ENCODE data around the gene GNG2.

Gene GNG2

DNA sequence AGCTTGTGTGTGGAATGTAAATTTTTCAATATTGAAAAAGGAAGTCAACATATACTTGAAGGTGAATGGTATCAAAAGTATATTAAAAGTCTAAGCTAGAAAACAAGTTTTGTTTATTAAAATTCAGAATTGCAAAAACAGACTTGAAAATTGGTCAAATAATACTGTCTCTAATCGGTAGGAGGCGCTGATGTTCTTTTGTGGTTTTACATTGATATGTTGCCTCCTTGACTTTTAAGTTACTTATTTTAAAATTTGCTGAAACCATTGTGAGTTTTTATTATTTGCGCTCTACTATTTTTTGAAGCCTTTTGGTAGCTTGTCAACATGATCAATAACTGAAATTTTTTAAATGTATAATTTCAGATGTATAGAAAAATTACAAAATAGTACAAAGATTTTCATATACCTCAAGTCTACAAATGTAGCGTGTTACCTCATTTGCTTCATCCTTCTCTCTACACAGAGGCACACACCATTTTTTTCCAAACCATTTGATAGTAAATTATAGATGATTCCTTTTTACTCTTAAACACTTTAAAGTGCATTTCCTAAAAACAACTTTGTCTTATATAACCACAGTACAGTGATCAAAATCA, 135.8 kb downstream of the GNG2 start:
- no peak for DNase-seq (ENCODE audit: low read depth)

GRCh38 chr14:51998348-51998747, 137.9 kb downstream of the GNG2 start:
- no peak for DNase-seq (ENCODE audit: low read depth)

GRCh38 chr14:51999084-51999483, 138.7 kb downstream of the GNG2 start:
- no peak for DNase-seq (ENCODE audit: low read depth)

DNA sequence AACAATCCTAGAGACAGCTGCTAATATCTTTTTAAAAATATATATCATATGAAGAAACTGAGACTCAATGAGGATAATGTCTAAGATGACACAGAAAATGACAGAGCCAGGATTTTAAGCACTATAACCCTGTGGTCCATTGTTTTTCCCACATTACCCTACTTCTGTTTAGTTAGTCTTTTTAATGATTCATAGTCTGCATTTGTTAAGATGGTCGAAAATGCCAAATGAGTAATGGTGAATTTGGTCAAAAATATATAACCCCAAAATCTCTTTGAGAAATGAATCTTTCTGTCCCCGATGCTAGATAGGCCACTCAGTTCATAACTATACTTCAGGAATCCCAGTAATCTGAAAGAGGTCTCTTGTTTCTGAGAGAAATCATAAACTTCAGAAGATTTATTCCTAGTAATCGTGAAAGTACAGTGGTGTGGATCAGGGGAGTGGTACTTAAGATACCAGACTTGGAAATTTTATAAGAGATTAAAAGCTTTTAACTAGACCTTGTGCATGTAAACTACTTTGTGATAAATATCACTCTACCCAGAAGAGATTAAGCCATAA, 139.7 kb downstream of the GNG2 start:
- DNase-seq (ENCODE audit: low read depth): no peak

- DNase-seq (ENCODE audit: low read depth): no peak
Measured at GRCh38 chr14:52000696-52001095, 140.3 kb downstream of the GNG2 start.

- no peak for DNase-seq (ENCODE audit: low read depth)
Measured at GRCh38 chr14:52002542-52002941, 142.1 kb downstream of the GNG2 start.

DNA sequence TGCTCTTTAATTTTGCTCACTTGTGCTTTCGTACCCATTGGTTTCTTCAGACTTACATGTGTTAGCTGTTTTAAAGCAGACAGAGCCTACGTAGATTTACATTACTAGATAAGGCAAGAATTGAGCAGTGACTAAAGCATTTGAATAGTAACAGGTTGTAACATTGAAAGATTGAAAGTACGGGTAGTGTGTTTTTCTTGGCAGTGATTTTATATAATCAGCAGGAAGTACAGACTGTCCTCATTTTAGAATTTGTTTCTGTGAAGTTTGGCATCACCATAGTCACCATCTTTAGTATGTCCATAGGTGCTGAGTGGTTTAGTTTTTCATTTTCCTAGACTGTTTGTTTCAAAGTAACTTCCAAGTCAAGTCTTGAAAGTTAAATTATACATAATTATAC, 142.9 kb downstream of the GNG2 start:
- DNase-seq (ENCODE audit: low read depth): no peak

DNA sequence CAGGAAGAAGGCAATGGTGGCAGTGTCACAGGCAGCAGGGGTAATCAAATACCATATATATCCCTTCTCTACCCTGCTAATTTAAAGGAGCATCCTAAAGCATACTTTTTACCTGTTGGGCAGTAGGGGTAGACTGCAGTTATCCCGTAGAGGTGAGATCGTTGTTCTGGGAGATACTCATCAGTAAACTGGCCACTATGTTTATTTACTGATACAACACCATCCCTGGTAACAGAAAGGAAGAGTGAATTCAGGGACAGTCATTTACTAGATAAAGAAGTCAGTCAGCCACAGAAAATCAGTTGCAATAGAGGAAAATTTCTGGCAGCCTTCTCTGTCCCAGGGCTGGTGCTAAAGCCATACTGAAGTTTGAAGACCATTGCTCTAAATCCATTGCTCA, 145.2 kb downstream of the GNG2 start:
- no peak for DNase-seq (ENCODE audit: low read depth)

DNA sequence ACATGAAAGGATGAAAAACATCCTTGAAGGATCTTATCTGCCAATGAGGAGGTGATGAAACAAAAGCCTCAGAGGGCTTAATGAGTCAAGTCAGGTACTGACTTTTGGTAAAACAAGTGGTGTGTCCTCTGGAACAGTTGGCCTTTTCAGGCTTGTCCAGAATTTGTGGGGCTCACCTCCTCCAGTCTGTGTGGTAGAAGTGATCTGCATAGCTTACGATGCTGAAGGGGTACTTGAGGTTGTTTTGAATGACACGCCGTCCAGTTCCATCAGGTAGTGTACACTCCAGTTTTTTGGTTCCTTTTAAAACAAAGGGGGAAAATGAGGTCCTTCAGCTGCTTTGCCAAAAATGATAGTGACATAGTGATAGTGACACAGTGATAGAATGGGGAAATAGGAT, 145.9 kb downstream of the GNG2 start:
- no peak for DNase-seq (ENCODE audit: low read depth)

- DNase-seq (ENCODE audit: low read depth): no peak
Measured at GRCh38 chr14:52007211-52007610, 146.8 kb downstream of the GNG2 start.

DNA sequence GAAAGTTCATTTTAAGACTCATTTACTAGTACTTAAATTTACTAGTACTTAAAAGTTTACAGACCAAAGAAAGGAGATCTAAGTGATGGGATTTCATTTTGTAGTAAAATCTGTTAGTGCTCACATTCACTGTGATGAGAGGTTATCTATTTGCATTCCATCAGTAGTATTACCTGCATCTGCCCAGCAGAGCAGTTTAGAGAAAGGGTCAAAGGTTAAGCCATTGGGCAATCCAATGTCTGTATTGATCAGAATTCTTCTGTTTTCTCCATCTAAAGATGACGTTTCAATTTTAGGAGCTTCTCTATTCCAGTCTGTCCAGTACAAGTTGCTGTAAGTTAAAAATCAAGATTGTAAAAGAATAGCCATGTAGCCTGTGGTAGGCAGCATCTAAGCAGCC, 147.2 kb downstream of the GNG2 start:
- DNase-seq (ENCODE audit: low read depth): no peak

DNA sequence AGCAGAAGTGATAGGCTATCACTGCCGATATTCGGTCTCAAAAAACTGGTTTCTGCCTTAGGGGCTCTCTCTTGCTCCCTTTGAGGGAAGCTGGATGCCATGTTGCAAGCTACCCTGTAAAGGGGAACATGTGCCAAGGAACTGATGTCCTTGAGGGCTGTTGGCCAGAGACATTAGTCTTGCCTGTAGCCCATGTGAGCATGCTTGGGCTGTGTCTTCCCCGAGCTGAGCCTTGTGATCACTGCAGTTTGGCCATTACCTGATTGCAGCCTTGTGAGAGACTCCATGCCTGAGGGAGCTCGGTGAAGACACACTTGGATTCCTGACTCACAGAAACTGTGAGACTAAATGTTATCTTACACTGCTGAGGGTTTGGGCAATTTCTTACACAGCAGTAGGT, 147.7 kb downstream of the GNG2 start:
- no peak for DNase-seq (ENCODE audit: low read depth)

DNA sequence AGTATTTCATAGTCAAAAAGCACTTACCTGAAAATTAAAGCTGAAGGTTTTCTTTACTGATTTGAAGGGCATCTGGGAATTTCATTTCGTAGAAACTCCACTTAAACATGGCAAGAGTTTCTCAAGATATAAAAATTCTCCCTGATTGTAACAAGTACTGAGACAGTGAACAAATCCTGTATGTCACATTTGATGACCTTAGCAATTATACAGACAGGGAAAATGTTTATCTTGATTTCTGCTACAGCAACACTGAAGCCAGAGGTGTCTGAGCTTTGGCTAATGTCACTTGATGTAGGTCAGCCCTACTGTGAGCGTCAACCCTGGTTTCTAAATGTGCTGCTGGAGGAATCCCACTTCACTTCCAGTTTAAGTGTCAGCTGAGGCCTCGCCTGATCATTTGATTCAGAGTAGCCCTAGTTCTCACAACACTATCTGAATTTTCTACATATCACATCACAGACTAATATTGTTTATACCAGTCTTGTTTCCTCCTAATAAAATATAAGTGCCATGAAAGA, 149.8 kb downstream of the GNG2 start:
- no peak for DNase-seq (ENCODE audit: low read depth)

GRCh38 chr14:52011523-52011922, 151.1 kb downstream of the GNG2 start:
- no peak for DNase-seq (ENCODE audit: low read depth)

DNA sequence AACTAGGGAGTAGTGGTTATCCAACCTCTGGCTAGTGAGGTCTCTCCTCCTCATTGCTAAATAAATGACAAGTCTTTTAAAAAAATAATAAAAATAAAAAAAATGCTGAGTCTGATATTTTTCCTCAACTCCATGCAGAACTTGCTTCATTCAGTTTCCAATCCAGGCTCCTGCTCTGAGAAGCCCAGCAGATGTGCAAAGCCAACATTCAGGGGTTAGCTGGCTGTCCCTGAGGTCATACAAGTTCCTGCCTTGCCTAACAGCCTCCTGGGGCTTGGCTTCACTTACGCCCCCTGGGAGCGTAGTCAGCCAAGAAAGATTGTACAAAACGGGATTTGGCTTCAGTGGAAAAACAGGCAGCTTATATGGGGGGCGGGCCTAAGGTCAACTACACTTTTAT, 152.2 kb downstream of the GNG2 start:
- DNase-seq (ENCODE audit: low read depth): no peak

DNA sequence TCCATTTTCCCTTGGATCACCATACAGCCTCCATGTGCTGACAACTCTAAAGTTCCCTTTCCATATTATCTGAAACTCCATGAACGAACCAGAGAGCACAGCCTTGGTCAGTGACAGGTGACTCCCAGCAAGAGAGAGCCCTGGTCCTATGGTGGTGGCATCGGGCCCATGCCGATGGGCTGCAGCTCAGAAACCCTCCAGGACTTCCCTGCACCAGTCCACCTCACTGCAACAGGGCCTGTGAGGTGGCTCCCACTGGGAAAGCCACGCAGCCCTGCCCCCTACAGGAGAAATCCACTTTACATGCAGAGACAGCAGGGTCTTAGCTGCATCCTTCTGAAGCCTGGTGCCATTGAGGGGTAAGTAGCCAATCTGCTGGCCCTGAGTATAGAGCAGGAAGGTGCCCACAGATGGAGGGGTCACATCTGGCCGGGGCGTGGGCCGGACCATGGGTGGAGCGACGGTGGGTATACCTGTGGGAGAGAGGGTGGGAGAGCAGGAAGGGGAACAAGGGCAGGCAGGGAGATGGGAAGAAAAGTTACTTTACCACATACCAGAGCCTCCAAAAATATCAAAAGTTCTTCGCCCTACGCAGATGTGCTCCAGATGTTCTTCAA, 153.7 kb downstream of the GNG2 start:
- DNase-seq (ENCODE audit: low read depth): no peak

DNA sequence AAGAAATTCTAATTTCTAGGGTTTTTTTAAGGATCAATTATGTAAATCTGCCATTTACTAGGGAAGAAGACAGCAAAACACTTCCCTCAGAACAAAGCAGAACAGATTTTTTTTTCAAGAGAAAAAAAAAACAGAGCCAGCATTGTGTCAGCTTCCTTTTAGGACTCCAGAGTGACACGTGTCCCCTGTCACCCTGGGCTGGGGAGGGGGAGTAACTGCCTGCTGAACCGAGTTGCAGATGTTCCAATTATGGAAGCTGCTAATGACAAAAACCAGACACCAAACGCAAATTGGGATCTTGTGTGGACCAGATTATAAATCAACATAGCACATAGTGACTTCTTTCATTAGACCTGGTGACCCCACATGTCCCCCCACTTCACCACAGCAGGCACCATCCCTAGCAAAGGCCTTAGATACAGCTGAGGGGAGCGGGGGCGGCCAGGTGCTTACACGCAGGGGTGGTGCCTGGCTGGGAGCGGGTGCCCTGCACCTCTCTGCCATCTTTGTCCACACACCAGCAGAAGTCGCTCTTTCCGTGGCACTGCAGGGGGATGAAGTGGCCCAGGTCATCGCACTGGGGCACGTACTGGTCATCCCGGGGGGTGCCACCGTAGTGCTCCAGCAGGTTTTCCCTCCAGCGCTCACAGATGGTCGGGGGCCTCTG, 154.3 kb downstream of the GNG2 start:
- no peak for DNase-seq (ENCODE audit: low read depth)

DNA sequence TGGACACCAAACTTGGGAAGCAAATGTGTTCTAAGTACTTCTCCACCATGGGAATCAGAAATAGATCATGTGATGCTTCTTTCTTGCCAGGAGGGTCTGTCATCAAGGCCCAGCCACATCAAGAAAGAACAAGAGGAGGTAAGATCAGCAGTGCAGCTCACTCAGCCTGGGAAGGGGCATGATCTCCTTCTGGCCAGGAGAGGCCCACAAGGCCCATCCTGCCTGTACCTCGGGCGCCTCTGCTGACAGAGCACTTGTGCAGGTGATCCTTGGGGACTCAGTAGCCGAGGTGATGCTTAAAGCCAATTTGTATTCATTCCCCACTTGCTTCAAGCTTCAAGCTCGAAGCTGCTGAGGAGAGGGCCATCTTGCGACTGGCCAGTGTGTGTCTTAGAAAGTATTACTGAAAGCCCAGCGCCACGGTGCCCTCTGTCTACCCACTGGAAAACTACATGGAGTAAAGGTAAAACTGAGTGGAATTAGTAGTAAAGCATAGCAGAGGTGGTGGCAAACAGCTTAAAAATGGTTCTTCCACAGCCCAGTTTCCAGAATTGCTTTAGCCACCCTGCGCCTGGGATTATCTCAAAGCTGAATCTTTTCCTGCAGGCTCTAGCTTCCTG, 155.1 kb downstream of the GNG2 start:
- DNase-seq (ENCODE audit: low read depth): no peak

DNA sequence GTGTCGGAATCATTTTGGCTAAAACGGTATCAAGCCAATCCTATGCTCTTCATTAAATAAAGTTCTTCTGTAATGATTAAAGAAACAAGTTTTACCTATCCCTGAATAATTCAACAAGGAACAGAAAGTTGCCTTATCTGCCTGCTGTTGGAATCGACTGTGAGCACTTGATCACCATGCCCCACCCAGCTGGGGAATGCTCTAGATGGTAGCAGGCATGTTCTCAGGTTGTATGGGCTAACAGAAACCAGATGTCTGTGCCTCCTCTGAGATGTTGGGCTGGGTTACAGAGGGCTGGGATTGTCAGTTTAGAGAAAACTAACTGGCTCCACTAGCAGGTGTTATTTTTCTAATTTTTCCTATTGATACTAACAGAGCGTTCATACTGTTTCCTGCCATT, 157.8 kb downstream of the GNG2 start:
- no peak for DNase-seq (ENCODE audit: low read depth)

- DNase-seq (ENCODE audit: low read depth): no peak
Measured at GRCh38 chr14:52018970-52019369, 158.6 kb downstream of the GNG2 start.
